Activated gamma-delta T cell treated with anti-CD3 and anti-CD28 coated beads, Interleukin-2, amount 50 U/mL, for 16 hours (primary cell): ENCODE measurements around the gene ISL2.

Source experiments
- DNase-seq: peaks from one replicate; pipeline ENCODE4 v3.0.0-alpha.2; 2020; ENCODE audit warnings: low read depth

The ISL2 gene

DNA sequence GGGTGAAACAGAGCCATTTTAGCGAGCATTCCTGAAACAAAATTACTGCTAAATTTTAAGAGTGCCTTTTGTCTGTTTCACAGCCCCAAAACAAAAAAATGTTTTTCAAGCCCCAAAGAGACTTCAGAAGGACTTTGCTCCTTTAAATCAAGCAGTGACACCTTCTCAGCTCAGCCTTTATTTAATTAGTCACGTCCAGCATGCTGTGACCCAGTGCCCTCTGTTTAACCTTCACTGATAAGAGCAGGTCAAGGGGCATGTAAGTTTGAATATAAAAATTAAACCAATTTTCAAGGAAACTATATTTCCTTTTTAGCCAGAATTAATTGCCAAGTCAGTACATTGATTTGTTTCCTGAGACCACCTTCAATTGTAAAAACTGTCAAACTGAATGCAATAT is 40.6 kb downstream of the ISL2 start:
- no peak for DNase-seq

- DNase-seq, result no peak
Measured at GRCh38 chr15:76377751-76378150, 41.2 kb downstream of the ISL2 start.

GRCh38 chr15:76378691-76379090 is 42.1 kb downstream of the ISL2 start:
- DNase-seq, result no peak

GRCh38 chr15:76380249-76380648 is 43.7 kb downstream of the ISL2 start:
- DNase-seq, result no peak

DNA sequence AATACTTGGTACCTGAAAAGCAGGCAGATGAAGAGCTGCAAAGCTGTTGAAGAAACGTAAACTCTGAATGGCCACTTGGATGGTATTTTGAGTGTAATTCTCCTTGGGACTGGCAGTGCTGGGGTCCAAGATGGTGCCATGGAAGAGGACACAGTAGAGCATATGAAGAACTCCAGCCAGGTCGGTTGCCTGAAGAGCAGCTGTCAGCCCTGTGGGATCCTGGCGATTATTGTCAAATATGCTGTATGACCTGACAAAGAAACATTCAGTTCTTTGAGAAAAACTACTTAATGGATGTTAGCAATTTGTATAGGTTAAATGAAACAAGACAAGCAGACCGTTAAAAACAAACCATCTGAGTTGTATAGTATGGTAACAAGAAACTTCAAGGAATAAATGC is 44.8 kb downstream of the ISL2 start:
- no peak for DNase-seq

- DNase-seq, result no peak
Measured at GRCh38 chr15:76382987-76383728, 46.6 kb downstream of the ISL2 start.

GRCh38 chr15:76384409-76384808 is 47.8 kb downstream of the ISL2 start:
- no peak for DNase-seq

DNA sequence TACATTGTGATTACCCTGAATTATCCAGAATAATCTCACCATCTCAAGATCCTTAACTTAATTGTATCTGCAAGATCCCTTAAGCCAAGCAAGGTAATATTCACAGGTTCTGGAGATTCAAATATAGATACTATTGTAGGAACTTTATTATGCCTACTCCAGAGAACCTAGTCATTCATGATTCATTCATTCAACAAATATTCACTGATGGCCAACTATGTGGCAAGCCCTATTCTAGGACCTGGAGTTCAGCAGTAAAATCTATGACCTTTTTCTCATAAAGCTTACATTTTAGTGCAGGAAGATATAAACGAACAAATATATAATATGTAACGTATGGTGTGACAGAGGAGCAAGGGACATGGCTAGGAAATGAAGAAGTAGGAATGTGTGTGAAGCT is 49.6 kb downstream of the ISL2 start:
- DNase-seq, result no peak

- no peak for DNase-seq
Measured at GRCh38 chr15:76386926-76387325, 50.4 kb downstream of the ISL2 start.

DNA sequence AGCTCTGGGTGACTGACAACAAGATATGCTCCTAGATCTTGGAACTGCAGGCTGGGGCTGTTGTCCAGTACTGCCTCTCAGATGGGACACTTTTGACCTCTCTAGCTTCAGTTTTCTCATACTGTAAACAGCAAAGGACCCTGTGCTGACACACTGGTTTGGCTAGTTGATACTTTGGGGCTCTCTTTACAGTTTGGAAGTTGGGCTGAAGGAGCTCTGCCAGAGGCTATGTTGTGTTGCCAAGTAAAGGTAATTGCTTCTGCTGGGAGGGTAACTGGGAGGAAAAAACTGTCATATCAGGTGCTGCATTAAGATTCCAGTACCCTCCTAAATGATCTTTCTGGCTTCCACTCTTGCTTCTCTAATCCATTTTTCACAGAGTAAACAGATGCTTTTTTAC is 54.0 kb downstream of the ISL2 start:
- no peak for DNase-seq

DNA sequence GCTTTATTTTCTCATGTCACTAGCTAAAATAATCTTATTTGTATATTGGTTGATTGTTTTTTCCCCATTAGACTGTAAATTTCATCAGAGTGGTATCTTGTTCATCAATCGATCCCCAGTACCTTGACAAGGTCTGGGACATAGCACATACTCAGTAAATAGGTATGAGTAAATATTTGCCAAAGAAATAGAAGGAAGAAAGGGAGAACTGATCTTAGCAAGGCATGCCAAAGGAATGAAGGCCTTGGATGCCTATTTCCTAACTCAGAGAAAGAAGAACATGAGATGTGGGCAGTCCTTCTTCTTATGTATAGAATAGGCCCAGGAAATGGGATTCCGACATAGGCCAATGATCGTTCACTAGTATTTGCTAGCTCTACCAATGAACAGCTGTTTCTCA is 54.7 kb downstream of the ISL2 start:
- no peak for DNase-seq

DNA sequence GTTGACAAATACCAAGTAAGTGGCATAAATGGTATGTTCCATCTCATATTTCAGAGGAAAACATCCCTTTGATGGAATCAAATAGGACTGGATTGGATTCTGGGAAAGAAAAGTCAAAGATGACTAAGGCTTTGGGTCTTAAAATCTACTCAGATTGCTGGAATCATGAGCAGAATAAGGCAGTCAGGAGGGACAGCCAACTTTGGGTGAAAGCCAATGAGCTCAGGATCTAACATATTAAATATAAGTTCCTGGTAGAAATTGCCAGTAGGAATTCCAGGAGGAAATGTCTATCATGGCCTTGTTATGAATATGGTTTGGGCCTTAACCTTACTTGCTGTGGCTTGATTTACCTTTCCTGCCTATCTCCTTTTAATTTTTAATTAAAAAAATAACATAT is 55.3 kb downstream of the ISL2 start:
- no peak for DNase-seq
